ENCODE measurements around the gene CC2D2B. TPM values are rescaled to one million over a fixed set of nuclear protein-coding genes. Genes with fewer than 3 reads are reported as not detected.

The CC2D2B gene
- total RNA-seq, 1 donor from 2014 or later, result 1.6 TPM

DNA sequence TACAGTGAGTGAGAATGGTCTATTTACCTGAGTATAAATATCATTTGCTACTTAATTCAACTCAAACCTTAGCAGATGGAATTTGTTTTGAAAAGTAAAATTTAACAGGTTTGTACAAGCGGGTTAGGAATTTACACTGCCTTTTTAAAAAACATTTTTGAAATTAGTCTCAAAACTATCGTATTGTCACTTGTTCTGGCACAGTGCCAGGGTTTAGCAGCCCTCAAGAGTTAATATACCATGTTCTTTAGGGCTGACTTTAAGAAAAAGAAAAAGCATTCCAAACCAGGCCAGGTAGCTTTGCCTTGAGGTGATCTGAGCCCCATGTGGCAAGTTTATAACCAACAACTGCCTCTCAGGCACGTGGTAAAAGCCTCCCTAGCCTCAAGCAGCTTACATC lies 153.5 kb downstream of the CC2D2B start:
- H3K27me3 ChIP-seq (ENCODE audit: low read depth), result no peaks in the 10 kb centered on the region
- H3K4me3 ChIP-seq, result no peak overlapping the region
- H3K36me3 ChIP-seq, result peaks cover 49% of the 10 kb centered on the region
- H3K9me3 ChIP-seq, result no peaks in the 10 kb centered on the region
- intact Hi-C loops (cut with DNase I), result no loop called here
- no peaks in the 10 kb centered on the region for H3K4me1 ChIP-seq
- DNase-seq (no peak), ATAC-seq (no peak)
- TF ChIP-seq, protein P1, sequence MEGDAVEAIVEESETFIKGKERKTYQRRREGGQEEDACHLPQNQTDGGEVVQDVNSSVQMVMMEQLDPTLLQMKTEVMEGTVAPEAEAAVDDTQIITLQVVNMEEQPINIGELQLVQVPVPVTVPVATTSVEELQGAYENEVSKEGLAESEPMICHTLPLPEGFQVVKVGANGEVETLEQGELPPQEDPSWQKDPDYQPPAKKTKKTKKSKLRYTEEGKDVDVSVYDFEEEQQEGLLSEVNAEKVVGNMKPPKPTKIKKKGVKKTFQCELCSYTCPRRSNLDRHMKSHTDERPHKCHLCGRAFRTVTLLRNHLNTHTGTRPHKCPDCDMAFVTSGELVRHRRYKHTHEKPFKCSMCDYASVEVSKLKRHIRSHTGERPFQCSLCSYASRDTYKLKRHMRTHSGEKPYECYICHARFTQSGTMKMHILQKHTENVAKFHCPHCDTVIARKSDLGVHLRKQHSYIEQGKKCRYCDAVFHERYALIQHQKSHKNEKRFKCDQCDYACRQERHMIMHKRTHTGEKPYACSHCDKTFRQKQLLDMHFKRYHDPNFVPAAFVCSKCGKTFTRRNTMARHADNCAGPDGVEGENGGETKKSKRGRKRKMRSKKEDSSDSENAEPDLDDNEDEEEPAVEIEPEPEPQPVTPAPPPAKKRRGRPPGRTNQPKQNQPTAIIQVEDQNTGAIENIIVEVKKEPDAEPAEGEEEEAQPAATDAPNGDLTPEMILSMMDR (IDR thresholded peaks at IDR 0.05), result no peak
- H3K27ac ChIP-seq, result no peak overlapping the region

DNA sequence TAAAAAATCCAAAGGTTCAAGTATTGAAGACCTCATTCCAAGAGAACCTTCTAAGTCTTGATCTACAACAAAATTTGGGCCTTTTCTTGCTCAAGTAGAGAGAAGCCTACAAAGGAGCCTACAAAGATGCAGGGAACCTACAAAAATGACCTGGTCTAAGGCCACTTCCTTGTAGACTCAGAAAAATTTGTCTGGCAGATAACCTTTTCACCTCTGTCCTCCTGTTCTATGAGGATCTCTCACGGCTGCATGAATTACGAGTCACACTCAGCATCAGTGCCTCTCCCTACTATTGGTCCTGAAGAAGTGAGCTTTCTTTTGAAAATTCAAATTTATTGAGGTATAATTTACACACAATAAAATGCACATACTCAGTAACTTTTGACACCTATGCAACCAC lies 164.9 kb downstream of the CC2D2B start:
- intact Hi-C loops (cut with DNase I), result no loop called here
- Histone ChIP-seq H3K36me3 (no peaks in the 10 kb centered on the region), H3K27me3 (ENCODE audit: low read depth) (no peaks in the 10 kb centered on the region), H3K4me3 (no peak overlapping the region), H3K9me3 (no peaks in the 10 kb centered on the region), H3K27ac (no peak overlapping the region), H3K4me1 (no peaks in the 10 kb centered on the region)
- DNase-seq (no peak), ATAC-seq (no peak)
- TF ChIP-seq, protein P1 (IDR thresholded peaks at IDR 0.05), result no peak

- ATAC-seq (no peak), DNase-seq (no peak)
- Histone ChIP-seq H3K4me1 (no peaks in the 10 kb centered on the region), H3K9me3 (no peaks in the 10 kb centered on the region), H3K36me3 (no peaks in the 10 kb centered on the region), H3K27ac (no peak overlapping the region), H3K4me3 (no peak overlapping the region), H3K27me3 (ENCODE audit: low read depth) (no peaks in the 10 kb centered on the region)
- TF ChIP-seq, protein P1 (IDR thresholded peaks at IDR 0.05), result no peak
- intact Hi-C loops (cut with DNase I), result no loop called here
Measured at GRCh38 chr10:96073722-96074121, 165.9 kb downstream of the CC2D2B start.

- TF ChIP-seq, protein P1 (IDR thresholded peaks at IDR 0.05), result no peak
- Histone ChIP-seq H3K4me1 (no peaks in the 10 kb centered on the region), H3K9me3 (no peaks in the 10 kb centered on the region), H3K27me3 (ENCODE audit: low read depth) (no peaks in the 10 kb centered on the region), H3K4me3 (no peak overlapping the region), H3K27ac (no peak overlapping the region), H3K36me3 (no peaks in the 10 kb centered on the region)
- intact Hi-C loops (cut with DNase I), result no loop called here
- DNase-seq, result no peak
- no peak for ATAC-seq
Measured at GRCh38 chr10:96074776-96075175, 167.0 kb downstream of the CC2D2B start.

GRCh38 chr10:96075977-96076376 lies 168.2 kb downstream of the CC2D2B start:
- Histone ChIP-seq H3K36me3 (no peaks in the 10 kb centered on the region), H3K9me3 (no peaks in the 10 kb centered on the region), H3K4me3 (no peak overlapping the region), H3K27me3 (ENCODE audit: low read depth) (no peaks in the 10 kb centered on the region), H3K4me1 (no peaks in the 10 kb centered on the region), H3K27ac (no peak overlapping the region)
- TF ChIP-seq, protein P1 (IDR thresholded peaks at IDR 0.05), result no peak
- DNase-seq (no peak), ATAC-seq (no peak)
- intact Hi-C loops (cut with DNase I), result no loop called here

- DNase-seq (no peak), ATAC-seq (no peak)
- Histone ChIP-seq H3K9me3 (no peaks in the 10 kb centered on the region), H3K27me3 (ENCODE audit: low read depth) (no peaks in the 10 kb centered on the region), H3K27ac (no peak overlapping the region), H3K4me3 (no peak overlapping the region), H3K36me3 (no peaks in the 10 kb centered on the region), H3K4me1 (no peaks in the 10 kb centered on the region)
- TF ChIP-seq, protein P1 (IDR thresholded peaks at IDR 0.05), result no peak
- intact Hi-C loops (cut with DNase I), result no loop called here
Measured at GRCh38 chr10:96077156-96077555, 169.4 kb downstream of the CC2D2B start.

Data from lower lobe of right lung (tissue), 2 donors.